HG03196 (cell line): ENCODE data around the gene TUBA1B.
"Not testable (repeated sequence)": the region's sequence is repeated elsewhere in the genome, so short reads cannot be mapped to it uniquely, and the experiment has no call there.

Experiments
- ATAC-seq: cut with Tn5 transposase; IDR thresholded peaks from one replicate; pipeline ENCODE4 v1.9.1; 2021; ENCODE audit not compliant: unreplicated experiment

The TUBA1B gene

DNA sequence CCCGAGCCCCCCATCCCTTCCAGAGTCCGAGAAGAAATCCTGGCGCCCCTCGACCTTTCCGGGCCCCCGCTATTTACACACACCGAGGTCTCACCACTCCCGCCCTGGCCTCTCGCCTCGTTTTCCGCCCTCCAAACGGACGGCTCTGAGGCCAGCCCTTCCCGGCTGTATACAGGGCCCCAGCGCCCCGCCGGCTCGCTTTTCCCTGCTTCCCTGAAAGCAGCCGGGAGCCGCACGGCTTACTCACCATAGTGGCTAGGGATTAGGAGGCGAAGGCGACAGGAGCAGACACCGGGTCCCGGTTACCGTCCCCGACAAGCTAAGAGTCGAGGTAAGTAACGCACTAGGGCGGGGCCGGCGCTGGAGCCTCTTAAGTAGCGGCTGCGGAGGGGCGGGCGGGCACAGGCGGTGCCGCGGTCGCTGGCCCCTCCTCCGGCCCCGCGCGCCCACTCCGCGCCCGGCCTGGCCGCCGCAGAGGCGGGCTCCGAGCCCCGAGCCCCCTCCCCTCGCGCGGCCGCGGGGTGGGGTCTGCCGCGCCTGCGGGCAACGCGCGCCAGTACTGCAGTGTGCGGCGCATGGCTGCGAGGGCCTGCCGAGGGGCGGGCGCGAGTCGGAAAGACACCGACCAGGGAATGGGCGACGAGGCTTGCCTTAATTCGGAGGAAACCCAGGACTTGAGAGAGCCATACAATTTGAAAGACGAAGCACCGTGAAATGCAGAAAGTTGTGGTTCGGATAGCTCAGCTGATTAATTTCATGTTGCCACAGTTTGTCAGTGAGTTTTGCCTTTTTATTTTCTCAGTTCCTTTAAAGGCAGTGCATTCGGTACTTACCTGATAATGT, at the start of gene TUBA1B:
Gene TUBA1B (minus strand): TSS at position 345 of the 843 bp plus-strand sequence. CDS start 95 bp downstream, at position 250.
- peak; percentile 70 for ATAC-seq

DNA sequence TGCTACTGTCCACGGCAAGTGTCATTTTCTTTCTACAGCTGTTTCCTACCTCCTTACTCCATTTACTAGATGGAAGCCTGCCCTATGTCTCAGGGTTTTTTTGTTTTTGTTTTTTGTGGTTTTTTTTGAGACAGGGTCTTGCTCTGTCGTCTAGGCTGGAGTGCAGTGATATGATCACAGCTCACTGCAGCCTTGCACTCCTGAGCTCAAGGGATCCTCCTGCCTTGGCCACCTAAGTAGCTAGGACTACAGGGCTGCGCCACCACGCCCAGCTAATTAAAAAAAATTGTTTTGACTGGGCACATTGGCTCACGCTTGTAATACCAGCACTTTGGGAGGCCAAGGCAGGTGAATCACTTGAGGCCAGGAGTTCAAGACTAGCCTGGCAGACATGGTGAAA, 43.0 kb upstream of the TUBA1B start:
- ATAC-seq = no peak

DNA sequence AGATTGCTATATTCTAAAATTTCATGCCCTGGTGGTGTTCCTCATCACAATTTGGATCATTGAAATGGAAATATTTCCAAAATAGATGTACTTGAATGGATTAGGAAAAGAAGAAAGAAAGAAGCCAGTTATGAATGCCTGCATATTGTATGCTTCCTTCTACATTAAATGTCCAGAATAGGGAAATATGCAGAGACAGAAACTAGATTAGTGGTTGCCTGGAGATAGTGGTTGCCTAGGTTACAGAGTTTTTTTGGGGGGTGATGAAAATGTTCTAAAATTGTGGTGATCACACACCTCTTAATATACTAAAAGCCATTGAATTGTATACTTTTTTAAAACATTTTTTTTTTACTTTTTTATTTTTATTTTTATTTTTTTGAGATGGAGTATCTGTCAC, 39.7 kb upstream of the TUBA1B start:
- ATAC-seq = no peak

DNA sequence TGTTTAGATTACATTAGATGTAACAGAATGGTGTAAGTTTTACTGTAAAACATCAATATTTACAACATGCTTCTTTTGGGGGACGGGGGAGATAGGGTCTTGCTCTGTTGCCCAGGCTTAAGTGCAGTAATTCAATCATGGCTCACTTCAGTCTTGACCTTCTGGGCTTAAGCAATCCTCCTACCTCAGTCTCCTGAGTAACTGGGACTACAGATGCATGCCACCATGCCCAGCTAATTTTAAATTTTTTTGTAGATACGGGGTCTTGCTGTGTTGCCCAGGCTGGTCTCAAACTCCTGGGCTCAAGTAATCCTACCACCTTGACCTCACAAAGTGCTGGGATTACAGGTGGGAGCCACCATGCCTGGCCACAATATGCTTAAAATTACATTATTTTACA, 33.9 kb upstream of the TUBA1B start:
- no peak for ATAC-seq

DNA sequence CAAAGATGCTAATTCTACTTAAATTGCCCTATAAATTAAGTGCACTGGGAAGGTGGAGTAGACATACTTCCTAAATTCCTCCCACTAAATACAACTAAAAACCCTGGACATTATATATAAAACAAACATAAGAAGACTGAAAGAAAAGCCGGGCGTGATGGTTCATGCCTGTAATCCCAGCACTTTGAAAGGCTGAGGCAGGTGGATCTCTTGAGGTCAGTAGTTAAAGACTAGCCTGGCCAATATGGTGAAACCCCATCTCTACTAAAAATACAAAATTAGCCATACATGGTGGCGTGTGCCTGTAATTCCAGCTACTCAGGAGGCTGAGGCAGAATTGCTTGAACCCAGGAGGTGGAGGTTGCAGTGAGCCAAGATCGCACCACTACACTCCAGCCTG, 30.7 kb upstream of the TUBA1B start:
- ATAC-seq = not testable (repeated sequence)

DNA sequence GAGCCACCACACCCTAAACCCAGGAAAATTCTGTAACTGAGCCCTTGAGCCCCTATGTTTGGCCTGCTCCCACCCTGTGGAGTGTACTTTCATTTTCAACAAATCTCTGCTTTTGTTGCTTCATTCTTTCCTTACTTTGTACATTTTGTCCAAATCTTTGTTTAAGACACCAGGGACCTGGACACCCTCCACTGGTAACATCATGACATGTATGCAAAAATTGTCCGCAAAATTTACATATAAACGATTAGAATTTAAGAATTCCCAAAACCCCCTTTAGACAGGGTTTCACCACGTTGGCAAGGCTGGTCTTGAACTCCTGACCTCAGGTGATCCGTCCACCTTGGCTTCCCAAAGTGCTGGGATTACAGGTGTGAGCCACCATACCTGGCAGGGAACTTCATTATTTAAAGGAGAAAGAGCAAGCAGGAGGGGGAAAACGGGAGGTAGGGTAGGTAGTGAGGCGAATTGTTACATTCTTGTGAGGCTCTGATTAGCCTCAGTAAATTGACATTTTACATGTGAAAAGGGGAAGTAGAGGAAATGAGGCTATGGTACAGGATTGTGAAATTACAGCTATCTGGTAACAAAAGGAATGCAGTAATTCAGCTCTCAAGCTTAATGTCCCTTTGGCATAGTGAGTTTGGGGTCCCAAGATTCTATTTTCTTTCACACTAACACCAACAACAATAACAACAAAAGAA, 30.0 kb upstream of the TUBA1B start:
- no peak for ATAC-seq

DNA sequence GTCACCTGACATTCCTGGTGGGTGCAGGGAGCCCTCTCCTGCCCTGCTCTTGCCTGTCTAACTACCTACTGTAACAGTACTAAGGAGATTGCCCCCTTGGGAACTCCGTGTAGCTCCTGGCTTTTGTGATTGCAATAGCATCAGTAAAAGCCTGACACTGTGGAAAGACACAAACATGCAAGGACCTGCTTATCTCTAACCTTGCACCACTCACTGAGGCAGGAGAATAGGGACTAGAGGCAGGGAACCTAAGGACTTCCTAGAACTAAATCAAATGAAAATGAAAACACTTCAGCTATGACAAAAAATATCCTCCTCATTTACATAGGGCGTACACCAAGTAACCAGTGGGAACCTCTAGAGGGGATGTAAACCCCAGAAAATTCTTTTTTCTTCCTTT, 29.2 kb upstream of the TUBA1B start:
- ATAC-seq = no peak

DNA sequence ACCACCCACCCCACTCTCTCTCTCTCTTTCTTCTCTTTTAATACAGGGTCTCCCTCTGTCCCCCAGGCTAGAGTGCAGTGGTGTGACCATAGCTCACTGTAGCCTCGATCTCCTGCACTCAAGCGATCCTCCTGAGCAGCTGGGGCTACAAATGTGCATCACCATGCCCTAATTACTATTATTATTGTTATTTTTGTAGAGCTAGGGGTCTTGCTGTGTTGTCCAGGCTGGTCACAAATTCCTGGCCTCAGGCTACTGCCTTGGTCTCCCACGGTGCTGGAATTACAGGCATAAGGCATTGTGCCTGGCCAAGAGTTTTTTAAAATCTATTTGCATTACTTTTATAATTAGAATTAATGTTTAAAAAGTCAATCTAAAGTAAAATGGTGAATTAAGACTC, 23.0 kb upstream of the TUBA1B start:
- no peak for ATAC-seq

DNA sequence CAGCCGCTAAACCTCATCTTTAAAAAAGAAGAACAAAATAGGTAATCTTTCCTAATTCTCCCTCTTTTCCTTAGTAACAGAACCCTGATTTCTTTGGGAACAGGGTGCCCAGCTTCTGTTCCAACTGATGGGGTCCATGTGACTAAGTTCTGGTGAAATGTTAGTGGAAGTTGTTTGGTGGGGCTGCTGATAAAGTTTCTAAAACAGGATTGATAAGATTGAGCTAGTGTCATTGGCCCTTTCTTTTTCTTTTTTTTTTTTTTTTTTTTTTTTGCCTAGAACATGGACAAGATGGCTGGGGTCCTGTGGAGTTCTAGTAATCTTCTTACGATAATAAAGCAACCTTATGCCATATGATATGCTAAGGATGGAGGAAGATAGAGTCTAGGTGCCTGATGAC, 16.2 kb upstream of the TUBA1B start:
- no peak for ATAC-seq

DNA sequence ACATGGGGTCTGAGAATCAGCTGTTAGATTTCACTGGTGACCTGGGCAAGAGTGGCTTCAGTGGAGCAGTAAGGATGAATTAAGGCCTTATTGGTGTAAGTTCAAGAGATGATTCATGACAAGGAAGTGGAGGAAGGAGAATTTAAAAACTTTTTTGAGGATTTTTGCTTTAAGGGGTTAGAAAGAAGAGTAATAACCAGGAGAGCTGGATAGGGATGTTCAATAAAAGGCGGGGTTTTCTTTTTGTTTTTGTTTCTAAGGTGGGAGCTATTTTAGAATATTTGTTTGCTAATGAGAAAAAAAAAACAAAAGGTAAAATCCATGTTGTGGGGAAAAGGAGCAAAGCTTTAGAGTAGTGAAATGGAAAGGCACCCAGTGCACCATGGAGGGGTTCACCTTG, 15.2 kb upstream of the TUBA1B start:
- no peak for ATAC-seq

DNA sequence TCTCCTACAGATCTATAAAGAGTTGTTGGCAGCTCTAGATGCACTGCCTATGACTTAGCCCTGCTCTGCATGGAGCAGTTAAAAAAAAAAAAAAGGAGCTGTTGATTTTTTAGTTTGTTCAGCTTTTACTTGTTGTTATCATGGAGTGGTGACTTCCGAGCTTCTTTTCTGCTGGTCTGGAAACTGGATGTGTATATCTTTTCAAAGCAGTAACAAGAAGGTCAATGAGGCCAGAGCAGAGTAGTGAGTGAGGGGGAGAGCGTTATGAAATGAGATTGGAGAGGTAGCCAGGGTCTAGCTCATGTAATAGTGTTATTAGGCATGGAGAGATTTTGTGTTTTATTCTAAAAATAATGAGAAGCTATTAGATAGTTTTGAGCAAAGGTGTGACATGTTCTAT, 13.2 kb upstream of the TUBA1B start:
- ATAC-seq = no peak

DNA sequence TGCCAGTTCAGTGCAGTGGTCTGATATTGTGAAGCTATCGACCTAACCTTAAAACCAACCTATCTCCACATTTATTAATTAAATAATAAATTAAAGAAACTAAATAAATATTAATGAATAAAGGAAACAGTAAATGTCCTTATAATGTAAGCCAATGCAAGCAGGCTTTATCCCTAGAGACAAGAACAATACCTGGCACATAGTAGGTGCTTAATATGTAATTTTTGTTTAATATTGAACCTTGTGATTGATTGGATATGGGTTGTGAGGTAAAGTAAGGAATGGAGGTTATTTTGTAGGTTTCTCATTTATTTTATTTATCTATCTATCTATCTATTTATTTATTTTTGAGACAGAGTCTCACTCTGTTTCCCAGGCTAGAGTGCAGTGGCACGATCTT, 7.8 kb upstream of the TUBA1B start:
- ATAC-seq = no peak

DNA sequence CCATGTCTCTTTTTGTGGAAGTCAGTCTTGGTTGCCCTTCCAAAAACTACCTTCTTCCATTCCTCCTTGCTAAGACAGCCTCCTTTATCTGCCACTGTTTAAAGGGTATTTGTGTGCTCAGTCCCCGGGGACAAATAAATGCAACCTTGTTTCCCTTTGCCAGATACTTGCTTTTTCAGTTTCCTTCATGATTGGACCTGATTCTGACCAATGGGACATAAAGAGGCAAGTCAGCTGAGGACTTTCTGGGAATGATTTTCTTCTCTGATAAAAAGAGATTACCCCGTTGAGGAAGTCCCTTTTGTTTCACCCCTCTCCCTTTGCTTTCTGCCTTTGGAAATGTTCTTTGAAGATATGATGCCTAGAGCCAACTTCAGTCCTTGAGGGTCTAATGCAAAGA, 7.4 kb upstream of the TUBA1B start:
- no peak for ATAC-seq

DNA sequence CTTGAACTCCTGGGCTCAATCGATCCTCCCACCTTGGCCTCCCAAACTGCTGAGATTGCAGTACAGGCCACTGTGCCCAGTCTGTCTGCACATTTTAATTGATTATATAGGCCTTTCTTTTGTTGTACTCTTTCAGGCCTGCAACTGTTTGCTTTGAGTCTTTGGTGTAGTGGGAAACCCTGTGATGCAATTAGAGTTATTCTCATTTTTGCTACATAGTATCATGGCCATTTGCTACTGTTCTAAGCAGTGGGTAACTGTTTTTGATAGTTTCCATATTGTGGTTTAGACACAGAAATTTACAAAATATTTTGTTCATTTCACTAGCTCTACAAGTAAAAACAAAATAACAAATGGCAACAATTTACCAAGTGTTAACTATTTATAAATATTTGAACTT, 6.3 kb upstream of the TUBA1B start:
- ATAC-seq = no peak

DNA sequence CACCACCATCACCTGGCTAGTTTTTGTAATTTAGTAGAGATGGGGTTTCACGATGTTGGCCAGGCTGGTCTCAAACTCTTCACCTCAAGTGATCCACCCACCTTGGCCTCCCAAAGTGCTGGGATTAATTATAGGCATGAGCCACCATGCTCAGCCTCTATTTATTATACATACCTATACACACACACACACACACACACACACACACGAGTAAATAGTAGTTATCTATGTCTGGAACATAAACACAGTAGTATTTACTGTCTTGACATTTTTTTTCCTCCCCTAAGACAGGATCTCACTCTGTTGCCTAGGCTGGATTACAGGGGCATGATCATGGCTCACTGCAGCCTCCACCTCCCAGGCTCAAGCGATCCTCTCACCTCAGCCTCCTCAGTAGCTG, 5.8 kb upstream of the TUBA1B start:
- not testable (repeated sequence) for ATAC-seq

DNA sequence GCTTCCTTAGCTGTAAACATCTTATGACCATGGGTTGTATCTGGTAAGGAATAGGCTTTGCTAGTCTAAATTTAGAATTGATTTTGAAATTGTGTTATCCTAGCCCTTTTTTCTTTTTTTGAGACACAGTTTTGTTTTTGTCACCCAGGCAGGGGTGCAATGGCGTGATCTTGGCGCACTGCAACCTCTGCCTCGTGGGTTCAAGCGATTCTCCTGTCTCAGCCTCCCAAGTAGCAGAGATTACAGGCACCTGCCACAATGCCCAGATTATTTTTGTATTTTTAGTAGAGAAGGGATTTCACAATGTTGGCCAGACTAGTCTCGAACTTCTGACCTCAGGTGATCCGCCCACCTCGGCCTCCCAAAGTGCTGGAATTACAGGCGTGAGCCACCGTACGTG, 2.4 kb upstream of the TUBA1B start:
- no peak for ATAC-seq

DNA sequence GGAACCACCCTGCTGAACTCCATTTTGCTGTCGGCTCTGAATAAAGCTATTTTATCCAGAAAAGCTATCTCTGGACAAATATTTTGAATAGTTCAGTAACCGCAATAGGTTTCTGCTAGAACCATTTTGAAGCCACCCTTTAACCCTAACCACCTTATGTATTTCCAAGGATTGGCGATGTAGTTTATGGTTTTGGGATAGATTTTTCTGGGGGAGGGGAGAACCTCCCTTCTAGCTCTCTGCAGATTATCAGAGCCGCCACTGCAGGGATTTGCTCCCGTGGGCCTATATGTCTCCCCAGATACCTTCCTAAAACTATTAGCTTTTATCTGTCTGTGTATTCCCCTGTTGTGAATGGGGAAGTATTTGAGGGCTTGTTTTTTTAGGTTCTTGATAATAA, 1.8 kb upstream of the TUBA1B start:
- ATAC-seq = no peak

DNA sequence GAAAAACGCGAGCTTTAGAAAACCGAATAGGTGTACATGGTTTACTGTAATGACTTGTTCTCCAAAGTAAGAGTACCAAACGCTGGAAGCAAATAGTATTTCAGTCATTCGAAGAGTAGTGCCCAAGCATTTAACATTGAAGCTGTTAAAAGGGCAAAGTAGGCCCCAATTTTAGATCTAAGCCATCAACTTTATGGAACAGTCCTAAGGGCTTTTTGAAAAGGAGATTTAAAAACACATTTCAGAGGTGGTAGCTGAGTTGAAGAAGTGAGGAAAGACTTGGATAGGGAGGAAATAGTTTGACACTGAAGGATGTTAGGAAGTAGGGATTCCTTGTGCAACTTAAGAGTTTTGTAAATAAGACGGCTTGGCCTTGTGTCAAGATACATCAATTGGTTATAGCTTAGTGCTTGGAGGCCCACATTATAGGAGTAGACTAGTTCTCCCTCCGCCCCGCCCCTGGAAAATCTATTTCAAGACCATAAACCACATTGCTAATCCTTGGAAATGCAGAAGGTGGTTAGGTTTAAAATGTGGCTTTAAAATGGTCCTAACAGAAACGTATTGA, 783 bp upstream of the TUBA1B start:
- ATAC-seq = no peak

DNA sequence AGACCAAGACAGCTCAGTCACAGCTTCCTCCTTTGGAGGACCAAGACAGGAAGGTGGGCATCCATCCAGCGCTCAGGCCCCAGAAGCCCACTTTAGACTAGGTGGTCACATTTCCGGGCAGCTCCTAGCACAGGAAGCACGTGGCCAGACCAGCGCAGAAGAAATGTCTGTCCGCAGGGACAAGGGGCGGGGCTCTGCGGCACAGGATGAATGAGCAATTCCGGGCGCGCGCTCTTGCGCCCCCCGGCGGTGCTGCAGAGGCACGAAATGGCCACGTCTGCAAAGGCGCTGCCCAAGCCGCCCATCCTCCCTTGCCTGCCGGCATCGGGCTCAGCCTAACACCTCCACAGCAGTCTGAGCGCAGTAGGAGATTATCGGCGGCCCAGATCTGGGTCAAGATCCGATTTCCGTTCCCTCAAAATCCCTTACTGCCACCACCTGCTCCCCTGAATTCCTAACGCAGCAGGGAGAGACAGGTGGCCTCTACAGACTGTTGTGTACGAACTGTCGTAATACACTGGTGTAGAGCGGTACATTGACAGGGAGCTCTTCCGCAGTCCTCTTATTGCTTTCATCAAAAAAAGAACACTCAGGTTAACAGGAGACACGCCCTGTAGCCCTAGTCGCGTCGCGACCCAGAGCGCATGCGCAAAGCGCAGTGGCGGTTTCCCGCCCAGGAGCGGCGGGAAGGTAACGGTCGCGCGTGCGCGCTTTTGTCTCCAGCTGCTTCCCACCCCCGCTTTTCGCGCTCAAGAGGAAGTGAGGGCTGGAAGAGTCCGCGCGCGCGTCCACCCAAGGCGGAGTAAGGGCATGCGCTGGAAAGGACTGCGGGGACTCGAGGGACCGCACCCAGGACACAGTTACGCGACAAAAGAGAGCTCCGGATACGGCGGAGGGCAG, 794 bp downstream of the TUBA1B start:
- peak; percentile 52 for ATAC-seq

DNA sequence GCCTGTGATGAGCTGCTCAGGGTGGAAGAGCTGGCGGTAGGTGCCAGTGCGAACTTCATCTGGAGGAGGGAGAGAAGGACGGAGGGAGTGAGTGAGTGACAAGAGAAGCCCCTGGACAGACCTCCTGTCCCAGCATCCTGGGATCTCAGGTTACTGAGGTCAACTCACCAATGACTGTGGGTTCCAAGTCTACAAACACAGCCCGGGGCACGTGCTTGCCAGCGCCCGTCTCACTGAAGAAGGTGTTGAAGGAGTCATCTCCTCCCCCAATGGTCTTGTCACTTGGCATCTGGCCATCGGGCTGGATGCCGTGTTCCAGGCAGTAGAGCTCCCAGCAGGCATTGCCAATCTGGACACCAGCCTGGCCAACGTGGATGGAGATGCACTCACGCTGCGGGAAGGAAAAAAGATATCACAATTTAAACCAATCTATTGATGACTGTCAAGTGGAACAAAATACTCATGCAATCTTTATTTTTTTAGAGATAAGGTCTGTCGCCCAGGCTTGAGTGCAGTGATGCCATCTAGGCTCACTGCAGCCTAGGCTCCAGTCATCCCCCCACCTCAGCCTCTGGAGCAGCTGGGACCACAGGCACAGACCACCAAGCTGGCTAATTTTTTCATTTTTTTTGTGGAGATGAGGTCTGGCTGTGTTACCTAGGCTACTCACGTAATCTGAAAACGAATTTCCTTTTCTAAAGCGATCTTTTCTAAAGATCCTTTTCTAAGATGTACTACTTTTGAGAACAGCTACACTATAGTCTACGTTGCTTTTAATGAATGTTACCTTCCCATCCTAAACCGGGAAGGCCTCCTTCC, 1.7 kb downstream of the TUBA1B start:
- ATAC-seq = no peak
